Airway epithelial cell (primary cell): ENCODE data around the gene ITLN1. TPM values are rescaled to one million over a fixed set of nuclear protein-coding genes. Genes with fewer than 3 reads are reported as not detected.

Experiments used
- total RNA-seq: library from RNA; depleted of rRNA; stranded (reverse); fragments of >200 nt; gene quantifications from 2 replicates; pipeline ENCODE4 v1.2.3, GENCODE V29; 2015

ITLN1 gene
- not detected in 2 replicates for total RNA-seq

GRCh38 chr1:160885042-160885441 lies at the start of gene ITLN1:
Gene ITLN1, minus strand, starts transcription at chr1:160885180. Its CDS starts 303 bp downstream, at chr1:160884877.

GRCh38 chr1:160862203-160863060 lies 22.5 kb downstream of the ITLN1 start, which contains the start of gene CD244:
Gene CD244, minus strand, starts transcription at chr1:160862887. Its CDS starts 210 bp downstream, at chr1:160862677.

Other genes starting within 250 kb of the ITLN1 start
- gene SLAMF1, start 238.1 kb downstream of the ITLN1 start, total RNA-seq, result not detected in 2 replicates
- not detected in 2 replicates for gene CD48, start 173.4 kb downstream of the ITLN1 start, total RNA-seq
- gene SLAMF7, start 145.9 kb downstream of the ITLN1 start, total RNA-seq, result 0.14 and 0.99 TPM in 2 replicates
- gene LY9, start 89.0 kb downstream of the ITLN1 start, total RNA-seq, result not detected in 2 replicates
- gene CD244, start 22.3 kb downstream of the ITLN1 start, total RNA-seq, result 0.07 TPM in 1 of 2 replicates, not detected in the other
- not detected in 2 replicates for gene ITLN2, start 69.6 kb upstream of the ITLN1 start, total RNA-seq
- gene F11R, start 136.0 kb upstream of the ITLN1 start, total RNA-seq, result 117 and 131 TPM in 2 replicates
- 110 and 112 TPM in 2 replicates for gene TSTD1, start 153.8 kb upstream of the ITLN1 start, total RNA-seq
- 39.4 and 40.9 TPM in 2 replicates for gene USF1, start 160.8 kb upstream of the ITLN1 start, total RNA-seq
- gene ARHGAP30, start 184.7 kb upstream of the ITLN1 start, total RNA-seq, result 0.19 and 0.28 TPM in 2 replicates
- gene NECTIN4, start 204.4 kb upstream of the ITLN1 start, total RNA-seq, result 43.1 and 50.0 TPM in 2 replicates
- gene KLHDC9, start 213.2 kb upstream of the ITLN1 start, total RNA-seq, result 3.3 and 6.5 TPM in 2 replicates
- 76.4 and 100 TPM in 2 replicates for gene PFDN2, start 232.9 kb upstream of the ITLN1 start, total RNA-seq
- 32.2 and 35.6 TPM in 2 replicates for gene NIT1, start 232.9 kb upstream of the ITLN1 start, total RNA-seq
- 14.2 and 23.0 TPM in 2 replicates for gene DEDD, start 247.5 kb upstream of the ITLN1 start, total RNA-seq